T-helper 1 cell treated with Interleukin-12 subunit alpha and Interleukin-12 subunit beta and Interleukin-4 antibody, amounts not matched to agents 30 ng/mL and 1 ng/mL, for 36 hours (primary cell): Measurements from ENCODE around the gene USP37. TPM values are rescaled to one million over a fixed set of nuclear protein-coding genes. Genes with fewer than 3 reads are reported as not detected.

ENCODE experiments used
- intact Hi-C: fragments of 100-400 bp; cut with micrococcal nuclease; formaldehyde crosslinking; loops from one replicate; pipeline ENCODE4 v1.15.1; 2024
- total RNA-seq: library from RNA; stranded (reverse); gene quantifications from 2 replicates; pipeline ENCODE4 v1.2.3, GENCODE V29; 2022

Gene USP37
- total RNA-seq, 1 donor from 2014 or later, result 30.3 TPM

DNA sequence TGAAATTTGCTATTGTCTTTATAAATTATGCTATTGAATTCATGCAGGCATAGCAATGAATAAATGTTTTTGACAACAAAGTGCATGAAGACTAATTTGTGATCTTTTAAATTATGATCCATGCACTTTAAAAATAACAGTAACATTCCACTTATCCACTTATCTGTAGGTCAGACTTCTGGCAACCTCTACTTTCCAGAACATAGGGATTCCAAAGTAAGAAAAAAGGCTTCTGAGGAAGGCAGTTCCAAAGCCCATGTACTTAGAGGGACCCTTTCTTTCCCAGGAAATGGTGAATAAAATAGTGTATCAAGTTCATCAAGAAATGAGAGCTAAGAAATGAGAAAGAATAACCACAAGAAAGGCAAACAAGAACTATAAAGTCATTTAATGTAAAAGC lies 90.9 kb downstream of the USP37 start:
- intact Hi-C loops, result no loop called here

DNA sequence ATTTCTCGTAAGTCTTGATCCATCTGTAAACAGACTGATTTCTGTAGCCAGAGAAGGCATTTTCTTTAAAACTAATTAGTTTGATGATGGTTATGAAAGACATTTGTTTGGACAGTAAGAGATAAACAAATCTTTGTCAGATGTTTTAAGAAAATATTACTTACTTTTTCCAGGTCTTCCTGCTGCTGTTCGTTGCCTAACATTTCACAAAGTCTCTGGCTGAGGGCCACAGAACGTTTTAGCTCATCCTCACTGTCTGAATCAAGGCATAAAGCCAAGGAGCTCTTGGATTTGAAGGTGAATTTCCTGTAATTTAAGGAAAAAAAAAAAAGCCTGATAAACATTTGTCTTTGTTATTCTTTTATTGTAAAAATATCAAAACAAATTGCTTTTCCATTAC lies 91.5 kb downstream of the USP37 start:
- intact Hi-C loops, result no loop called here

DNA sequence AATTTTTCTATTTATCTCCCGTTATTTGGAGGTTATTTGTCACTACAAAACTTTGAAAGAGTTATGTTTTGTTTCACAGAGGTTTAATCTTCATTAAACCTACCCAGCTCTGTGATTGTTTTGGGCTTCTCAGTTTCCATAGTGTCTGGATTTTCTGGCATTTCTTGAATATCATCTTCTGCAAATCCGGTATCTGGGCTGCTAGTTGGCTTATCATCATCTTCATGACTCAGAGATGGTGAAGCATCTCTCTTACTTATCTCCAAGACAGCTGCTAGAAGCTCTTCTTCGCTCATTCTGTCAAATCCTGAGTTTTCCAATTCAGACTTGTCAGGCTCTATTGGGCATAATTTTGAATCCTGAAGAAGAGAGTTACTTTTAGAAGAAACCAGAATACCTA lies 93.6 kb downstream of the USP37 start:
- intact Hi-C loops, result no loop called here

DNA sequence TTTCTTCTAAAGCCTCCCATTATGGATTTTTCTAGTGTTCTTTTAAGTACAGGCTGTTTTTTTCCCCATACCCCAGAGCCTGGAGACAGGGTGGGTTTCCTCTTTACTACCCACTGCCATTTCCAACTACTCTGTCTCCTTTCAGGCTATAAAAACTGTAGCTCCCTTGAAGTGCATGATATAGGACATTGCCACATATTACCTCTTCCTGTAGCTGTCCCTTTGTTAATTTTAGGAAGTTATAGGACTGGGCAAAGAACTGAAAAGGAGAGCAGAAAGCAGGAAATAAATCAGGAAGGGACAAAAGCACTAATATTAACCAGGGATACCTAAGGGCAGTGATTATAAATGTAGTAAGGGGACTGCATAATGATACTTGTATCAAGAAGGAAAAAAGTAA lies 95.2 kb downstream of the USP37 start:
- intact Hi-C loops, result no loop called here

DNA sequence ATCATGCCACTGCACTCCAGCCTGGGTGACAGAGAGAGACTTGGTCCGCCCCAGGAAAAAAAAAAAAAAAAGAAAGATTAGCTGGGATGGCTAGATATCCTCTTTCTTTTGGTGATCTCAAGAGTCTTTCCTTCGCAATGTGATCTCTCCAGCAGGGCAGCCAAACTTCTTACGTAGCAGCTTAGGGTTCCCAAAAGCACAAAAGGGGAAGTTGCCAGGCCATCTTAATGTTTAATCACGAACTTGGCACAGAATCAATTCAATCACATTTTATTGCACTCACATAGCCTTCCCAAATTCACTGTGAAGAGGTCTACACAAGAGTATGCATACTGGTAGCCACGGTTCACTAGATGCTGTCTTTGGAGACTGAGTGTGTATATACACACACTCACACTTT lies 96.2 kb downstream of the USP37 start:
- intact Hi-C loops, result no loop called here

DNA sequence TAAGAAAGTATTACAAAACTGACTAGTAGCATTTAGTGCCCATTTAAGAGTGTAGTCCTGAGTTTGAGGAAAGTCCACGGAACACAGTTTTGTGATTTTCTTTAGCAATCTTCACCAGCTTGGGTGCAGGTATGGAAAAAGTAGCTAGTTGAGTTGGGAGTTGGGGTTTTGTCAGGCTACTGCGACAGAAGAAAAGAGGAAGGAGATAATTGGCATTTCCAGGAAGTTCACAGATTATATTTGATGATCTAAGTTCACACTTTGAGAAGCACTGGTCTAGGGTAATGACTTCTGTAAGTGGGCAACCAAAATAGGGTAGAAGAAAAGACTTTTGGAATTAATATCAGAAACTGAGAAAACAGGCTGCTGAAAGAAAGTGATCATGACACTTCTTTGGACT lies 97.1 kb downstream of the USP37 start:
- intact Hi-C loops, result no loop called here

DNA sequence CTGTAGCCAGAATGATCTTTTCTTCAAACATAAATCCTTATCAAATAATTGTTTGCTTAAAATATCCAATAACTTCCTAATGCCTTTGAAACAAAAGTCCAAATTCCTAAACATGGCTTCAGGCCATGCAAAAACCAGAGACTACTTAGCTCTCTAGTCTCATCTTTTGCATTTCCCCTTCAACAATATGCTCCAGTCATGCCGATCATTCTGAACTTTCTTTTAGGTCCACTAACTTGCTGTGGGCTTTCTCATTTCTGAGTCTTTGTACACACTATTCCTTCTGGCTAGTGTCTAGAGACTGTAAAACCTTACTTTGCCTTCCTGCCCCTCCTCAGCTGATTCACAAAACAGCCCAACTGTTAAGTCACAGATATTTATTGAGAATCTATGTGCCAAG lies 97.7 kb downstream of the USP37 start:
- intact Hi-C loops, result no loop called here

DNA sequence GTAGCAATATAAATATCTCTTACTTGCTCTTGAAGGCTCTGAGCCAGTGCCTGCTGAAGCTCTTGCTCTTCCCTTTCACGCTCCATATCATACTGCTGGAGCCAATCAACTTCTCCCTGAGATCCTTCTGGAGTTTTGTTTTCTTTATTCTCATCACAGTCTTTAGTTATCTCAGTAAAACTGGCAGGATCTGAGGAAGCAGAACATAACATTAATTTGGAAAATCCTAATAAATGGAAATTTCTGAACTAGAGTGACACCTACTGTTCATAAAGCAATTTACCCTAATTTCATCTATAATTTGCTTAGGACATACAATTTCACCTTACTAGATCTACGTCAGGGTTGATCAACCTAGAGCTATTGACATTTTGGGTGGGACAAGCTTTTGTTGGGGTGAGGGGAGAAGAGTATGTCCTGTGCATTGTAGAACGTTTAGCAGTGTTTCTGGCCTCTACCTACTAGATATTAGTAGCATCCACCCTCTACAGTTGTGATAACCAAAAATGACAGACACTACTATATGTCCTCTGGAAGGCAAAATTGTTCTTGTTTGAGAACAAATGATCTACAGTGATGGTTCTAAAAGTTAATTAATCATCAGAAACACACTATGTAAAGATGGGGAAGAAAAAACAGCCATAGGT lies 102.0 kb downstream of the USP37 start:
- intact Hi-C loops, result loop anchor here (1.0 to 2.0 kb wide), 5 partner anchors 60 to 194 kb away; partner anchors contain the start of gene TMBIM1

DNA sequence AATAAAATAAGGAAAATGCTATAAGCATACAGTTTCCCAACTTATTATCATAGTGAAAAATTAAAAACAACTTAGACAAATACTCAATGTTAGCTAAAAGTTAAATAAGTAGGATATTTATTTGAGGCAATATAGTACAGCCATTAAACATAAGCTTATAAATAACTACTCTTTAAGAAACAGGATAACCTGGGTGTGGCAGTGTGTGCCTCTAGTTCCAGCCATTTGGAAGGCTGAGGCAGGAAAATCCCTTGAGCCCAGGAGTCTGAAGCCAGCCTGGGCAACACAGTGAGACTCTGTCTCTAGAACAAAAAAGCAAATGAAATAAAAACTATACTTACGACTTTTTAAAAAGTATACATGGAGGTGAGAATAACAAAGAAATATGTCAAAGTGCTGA lies 109.6 kb downstream of the USP37 start:
- intact Hi-C loops, result no loop called here

DNA sequence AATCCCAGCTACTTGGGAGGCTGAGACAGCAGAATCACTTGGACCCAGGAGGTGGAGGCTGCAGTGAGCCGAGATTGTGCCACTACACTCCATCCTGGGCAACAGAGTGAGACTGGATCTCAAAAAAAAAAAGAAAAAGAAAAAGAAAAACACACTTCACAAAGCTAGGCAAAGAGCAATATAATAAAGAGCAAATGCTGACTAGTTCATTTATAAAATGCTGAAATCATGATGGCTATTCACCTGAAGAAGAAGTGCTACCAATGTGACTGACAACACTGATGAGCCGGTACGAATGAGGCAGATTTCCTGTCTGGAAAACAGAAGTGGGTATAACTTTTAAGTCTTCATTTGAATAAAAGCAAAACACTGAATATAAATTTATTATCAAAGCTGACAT lies 111.3 kb downstream of the USP37 start:
- intact Hi-C loops, result no loop called here

DNA sequence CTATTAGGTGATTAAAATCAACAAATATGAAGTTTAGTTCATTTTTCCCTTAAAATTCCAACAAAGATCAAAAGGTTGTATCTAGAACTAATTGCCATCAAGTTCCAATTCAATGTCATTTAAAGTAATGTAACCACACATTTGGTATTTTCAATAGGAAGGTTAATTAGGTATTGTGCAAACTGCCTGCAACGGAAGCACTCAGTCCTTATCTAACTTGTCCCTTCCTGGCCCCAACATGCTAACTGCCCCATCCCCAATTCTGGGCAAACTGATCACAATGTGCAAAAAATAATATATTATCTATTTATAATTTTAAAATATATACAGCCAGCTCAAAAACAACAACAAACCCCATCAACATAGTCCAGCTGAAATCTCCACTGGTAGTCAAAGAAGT lies 116.1 kb downstream of the USP37 start:
- intact Hi-C loops, result no loop called here

DNA sequence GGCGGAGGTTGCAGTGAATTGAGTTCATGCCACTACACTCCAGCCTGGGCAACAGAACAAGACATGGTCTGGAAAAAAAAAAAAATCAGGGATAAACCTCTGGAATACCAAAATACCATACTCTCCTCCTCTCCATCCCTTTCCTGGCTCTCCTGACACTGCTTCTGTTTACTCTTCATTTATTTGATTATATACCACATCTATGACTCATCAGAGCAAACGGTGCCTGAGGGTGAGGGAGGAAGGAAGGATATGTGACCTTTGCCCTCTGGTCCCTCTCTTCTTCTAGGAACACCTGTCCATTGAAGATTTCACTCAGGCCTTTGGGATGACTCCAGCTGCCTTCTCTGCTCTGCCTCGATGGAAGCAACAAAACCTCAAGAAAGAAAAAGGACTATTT lies 119.2 kb downstream of the USP37 start:
- intact Hi-C loops, result no loop called here

DNA sequence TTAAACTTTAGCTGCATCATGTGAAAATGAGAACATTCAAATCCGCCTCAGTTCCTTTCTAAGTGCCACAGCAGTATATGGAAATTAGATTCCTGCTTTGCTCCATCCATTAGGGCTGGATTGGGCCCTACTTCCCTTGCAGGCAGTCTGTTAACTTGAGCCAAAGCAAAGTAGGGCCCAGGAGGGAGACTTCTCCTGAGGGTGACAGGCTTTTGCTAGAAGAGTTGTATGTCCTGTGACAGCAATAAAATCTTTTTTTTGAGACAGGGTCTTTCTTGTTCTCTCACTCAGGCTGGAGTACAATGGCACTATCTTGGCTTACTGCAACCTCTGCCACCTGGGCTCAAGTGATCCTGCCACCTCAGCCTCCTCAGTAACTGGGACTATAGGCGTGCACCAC lies 121.1 kb downstream of the USP37 start:
- intact Hi-C loops, result no loop called here

DNA sequence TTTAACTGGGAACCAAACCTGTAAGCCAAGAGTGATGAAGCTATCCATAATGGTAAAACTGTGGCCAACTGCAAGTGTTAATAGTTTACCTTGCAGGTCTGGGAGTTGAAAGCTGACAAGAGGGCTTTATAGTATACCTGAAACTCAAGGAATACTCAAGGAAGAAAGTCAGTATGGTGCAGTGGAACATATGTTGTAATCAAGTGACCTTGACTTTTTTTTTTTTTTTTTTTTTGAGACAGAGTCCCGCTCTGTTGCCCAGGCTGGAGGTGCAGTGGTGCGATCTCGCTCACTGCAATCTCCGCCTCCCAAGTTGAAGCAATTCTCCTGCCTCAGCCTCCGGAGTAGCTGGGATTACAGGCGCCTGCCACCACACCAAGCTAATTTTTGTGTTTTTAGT lies 121.6 kb downstream of the USP37 start:
- intact Hi-C loops, result no loop called here

DNA sequence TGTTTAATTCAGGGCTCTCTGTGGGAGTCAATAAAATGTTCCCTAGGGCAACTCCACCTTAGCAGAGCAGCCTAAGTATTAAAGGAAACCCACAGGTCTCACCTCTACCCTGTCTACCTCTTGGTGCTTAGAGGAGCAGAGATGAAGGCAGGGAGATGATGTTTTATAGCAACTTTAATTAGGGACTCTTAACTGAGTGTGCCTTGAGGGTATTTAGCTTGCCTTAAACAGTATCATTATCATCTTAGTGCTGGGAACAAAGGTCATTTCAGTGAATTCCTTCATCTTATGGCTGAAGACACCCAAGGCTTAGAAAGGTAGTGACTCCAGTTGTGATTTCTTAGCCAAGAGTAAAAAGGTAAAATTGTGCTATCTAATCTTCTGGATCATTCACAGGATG lies 122.5 kb downstream of the USP37 start:
- intact Hi-C loops, result no loop called here

DNA sequence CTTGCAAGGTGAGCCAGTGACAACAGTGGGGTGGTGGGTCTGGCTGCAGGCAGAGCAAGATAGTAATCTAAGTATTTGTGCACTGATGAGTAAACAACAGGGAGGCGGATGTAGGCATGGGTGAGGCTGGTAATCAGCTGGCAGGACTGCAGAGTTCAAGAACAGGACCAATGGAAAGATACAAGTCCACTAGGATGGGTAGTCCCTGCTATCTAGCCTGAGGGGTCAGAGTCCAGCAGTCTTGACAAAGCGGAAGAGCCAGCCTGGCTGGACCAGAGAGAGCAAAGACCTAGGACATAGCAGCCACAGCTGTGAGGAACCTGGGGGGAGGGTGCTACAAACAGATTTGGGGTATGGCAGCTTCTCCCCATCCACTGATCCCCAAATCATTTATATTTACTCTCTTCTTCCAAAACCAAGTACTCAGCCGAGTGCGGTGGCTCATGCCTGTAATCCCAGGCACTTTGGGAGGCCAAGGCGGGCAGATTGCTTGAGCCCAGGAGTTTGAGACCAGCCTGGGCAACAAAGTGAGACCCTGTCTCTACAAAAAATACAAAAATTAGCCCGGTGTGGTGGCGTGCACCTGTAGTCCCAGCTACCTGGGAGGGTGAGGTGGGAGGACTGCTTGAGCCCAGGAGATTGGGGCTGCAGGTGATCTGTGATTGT lies 123.3 kb downstream of the USP37 start:
- intact Hi-C loops, result no loop called here

DNA sequence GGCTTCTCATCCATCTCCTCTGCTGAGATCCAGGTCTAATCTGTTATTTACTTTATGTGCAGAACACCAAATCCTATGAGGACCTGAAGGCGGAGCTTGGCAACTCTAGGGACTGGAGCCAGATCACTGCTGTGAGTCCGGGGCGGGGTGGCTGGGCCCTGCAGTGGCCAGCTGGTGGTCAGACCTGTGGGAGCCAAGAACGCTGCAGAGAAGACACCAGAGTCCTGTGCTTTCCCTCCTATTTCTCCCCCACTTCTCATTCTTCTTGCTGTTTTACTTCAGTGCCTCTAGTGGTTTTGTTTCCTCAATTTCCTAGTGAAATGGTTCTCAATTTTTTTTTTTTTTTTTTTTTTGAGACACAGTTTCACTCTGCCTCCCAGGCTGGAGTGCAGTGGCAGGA lies 129.6 kb downstream of the USP37 start:
- intact Hi-C loops, result no loop called here

DNA sequence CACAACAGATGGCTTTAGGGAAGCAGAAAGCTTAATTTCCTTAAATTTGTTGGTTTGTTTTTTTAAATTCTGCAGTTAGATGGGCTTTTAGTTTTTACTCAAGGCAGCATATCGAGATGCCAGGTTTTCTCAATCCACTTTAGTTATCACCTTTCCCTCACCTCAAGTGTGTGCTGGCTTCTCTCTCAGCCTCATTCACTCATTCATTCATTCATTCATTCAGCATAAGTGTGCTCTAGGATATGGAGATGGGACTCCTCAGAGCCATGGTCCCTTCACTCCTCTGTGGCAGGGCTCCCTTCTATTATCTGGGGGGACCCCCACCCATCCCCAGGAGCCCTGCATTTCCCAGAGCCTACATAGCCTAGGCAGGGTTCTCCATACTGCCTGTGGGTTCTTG lies 130.2 kb downstream of the USP37 start:
- intact Hi-C loops, result no loop called here

DNA sequence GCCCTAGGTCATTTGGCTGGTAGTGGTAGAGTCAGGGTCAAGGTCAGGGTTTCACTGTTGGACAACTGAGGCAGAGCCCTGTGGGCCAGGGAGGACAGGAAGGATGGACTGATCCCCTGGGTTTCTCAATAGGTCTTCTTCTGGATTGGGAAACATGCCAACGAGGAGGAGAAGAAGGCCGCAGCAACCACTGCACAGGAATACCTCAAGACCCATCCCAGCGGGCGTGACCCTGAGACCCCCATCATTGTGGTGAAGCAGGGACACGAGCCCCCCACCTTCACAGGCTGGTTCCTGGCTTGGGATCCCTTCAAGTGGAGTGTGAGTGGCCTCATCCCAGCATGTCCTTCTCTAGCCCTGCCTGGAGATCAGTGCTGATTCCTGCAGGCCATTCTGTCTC lies 131.2 kb downstream of the USP37 start:
- intact Hi-C loops, result no loop called here

DNA sequence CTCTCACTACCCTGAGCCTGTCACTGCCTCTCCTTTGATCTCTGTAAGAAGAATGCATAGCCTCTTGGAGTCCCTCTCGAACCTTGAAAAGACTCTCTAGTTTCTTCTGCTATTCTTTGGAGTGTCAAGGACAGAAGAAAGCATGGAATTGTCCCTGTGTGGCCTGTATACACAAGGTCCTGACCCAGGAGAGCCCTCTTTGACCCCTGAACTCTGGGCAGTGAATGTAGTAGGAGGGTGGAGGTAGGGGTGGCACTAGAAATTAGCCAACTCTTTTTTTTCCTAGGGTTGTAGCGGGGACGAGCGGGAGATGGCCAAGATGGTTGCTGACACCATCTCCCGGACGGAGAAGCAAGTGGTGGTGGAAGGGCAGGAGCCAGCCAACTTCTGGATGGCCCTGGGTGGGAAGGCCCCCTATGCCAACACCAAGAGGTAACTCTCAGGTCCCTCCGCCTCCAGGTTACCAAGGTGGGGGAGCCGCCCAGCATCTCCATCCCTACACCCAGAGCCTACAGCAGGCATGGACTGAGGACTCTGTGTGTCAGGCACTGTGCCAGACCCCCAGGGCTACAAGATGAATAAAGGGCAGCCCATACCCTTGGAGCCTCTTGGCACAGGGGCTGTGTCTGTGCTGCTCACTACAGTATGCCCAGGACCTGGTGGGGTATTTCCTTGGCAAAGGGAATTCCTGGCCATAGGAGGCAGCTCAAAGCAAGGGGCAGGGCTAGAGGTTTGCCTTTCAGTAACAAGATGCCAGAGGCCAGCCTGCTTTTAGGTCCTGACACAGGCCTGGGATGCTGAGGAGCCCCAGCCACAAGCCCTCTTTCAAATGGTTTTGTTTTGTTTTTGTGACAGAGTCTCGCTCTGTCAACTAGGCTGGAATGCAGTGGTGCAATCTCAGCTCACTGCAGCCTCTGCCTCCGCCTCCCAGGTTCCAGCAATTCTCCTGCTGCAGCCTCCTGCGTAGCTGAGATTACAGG lies 132.9 kb downstream of the USP37 start:
- intact Hi-C loops, result no loop called here

DNA sequence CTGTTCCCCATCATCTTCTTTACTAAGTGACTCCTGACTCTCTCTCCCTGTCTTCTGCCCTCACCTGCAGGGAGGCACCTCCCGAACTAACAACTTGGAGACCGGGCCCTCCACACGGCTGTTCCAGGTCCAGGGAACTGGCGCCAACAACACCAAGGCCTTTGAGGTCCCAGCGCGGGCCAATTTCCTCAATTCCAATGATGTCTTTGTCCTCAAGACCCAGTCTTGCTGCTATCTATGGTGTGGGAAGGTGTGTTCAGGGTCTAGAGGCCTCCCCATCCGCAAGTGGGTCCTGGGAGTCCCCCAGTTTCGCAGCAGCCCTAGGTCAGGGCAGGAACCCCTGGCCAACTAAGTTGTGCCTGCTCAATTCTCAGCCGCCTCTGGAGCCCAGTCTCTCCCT lies 133.7 kb downstream of the USP37 start:
- intact Hi-C loops, result no loop called here

DNA sequence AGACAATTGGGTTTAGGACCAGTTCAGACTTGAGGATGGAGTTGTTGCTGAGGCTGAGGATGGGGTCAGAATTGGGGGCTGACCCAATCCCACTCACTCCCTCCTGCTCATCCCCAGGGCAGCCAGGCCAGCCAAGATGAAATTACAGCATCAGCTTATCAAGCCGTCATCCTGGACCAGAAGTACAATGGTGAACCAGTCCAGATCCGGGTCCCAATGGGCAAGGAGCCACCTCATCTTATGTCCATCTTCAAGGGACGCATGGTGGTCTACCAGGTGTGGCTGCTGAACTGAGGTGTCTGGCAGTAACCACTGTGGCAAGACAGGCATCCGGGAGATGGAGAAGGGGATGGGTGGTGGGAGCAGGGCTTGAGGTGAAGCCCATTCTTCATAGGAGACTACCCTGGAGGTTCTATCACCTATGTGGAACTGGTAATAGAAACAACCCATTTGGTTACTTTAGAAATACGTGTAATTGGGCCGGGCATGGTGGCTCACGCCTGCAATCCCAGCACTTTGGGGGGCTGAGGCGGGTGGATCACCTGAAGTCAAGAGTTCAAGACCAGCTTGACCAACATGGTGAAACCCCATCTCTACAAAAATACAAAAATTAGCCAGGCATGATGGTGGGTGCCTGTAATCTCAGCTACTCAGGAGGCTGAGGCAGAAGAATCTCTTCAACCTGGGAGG lies 135.3 kb downstream of the USP37 start:
- intact Hi-C loops, result no loop called here
